Stimulated activated CD8-positive, alpha-beta memory T cell treated with anti-CD3 and anti-CD28 coated beads, Interleukin-4, amount 100 ng/mL, for 4 hours (primary cell): ENCODE data around the gene ZNF19.
"Not testable (repeated sequence)": the region's sequence is repeated elsewhere in the genome, so short reads cannot be mapped to it uniquely, and the experiment has no call there.

ENCODE experiments used
- DNase-seq, 2 donors: peaks; one replicate each; pipeline ENCODE4 v3.0.0-alpha.2; 2020; ENCODE audit warnings: low read depth in 2 of 2, low spot score in 1 of 2

ZNF19 gene

DNA sequence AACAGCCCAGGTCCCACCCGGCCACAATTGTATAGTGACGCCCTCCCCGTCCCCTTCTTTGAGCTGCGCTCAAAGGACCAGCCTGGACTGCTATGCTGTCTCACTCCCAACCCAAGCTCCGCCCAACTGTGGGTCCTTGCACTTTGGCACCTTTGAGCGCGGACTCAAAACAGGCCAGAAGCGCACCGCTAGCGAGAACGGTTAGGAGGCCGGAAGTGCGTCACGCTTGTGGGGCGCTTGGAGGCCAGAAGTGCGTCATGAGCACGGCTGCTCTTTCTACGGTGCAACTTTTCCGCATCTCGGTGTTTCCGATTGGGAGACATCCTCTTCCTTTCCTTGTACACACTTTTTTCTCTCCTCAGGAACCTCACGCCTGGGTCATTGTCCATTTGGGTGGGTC is at the start of gene ZNF19:
ZNF19 (minus strand) TSS at position 203 of the 400 bp plus-strand sequence. CDS start 7,210 bp downstream, outside the sequence.
- DNase-seq, result no peak

DNA sequence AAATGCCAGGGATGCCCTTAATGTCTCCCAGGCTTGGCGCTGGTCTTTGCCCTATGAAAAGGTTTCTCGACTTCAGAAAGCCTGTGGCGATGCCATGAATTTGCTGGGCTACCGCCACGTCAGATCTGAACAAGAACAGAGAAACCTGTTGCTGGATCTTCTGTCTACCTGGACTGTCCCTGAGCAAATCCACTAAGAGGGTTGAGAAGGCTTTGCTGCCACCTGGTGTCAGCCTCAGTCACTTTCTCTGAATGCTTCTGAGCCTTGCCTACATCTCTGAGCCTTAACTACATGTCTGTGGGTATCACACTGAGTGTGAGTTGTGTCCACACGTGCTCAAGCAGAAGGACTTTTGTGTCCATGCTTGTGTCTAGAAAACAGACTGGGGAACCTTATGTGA is 48.5 kb upstream of the ZNF19 start:
- no peak for DNase-seq

- no peak for DNase-seq
These were observed 47.8 kb upstream of the ZNF19 start for GRCh38 chr16:71536752-71537499.

GRCh38 chr16:71532366-71532765 is 43.2 kb upstream of the ZNF19 start:
- no peak for DNase-seq

DNA sequence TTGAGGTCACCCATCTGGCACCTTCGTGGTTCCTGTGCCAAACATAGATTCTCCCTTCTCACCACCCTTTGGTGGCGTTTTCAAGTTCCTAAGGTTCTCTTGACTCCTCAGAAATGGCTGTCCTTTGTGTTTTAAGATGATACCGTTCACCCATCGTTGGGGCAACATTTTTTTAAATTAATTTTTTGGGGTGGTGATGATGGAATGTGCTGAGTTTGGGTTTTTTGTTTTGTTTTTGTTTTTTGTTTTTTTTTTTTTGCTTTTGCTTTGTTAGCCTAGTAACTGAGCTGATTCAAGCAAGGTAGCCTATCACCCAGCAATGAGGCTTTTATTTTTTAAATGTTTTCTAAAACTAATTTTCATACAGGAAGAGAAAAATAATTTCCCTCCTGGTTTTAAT is 39.7 kb upstream of the ZNF19 start:
- no peak for DNase-seq

DNA sequence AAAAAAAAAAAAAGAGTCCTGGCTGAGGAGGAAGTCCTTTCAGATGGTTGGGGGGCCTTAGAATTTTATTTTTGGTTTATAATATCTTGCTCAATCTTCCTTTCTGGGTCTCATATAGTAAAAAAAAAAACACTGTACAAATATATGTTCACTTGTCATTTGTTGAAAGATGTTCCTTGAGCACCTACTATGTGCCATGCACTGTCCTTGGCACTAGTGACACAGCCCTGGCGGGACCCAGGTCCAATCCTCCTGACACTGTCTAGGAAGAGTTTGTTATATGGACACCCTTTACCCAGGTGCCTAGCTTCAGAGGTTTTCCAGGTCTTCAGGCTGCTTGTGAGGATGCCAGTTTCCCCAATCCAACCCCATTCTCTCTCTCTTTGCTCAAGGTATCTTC is 39.1 kb upstream of the ZNF19 start:
- DNase-seq, result no peak

DNA sequence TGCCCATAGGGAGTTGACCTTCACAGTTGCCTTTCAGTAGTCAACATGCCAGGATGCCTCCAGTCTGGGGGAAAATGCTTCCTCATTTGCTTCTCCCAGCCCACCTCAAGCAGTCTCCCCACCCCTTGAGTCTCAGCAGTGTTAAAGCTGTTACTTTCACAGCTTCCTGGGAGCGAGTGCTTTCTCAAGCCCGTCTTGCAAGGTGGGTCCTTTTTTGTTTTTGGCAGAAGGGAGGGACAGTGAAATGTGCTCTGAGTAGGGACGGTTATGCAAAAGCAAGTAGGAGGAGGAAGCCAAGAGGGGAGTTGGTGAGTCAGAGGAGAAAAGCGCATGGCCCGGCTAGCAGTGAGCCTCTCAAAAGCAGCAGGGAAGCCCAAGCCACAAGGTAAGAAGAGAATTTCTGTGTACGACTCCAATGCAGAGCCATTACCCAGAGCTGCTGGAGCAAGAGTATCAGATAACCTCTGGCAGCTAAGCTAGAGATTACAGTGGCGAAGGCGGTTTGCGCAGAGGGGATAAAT is 37.0 kb upstream of the ZNF19 start, which contains the start of gene CHST4:
CHST4 (plus strand) TSS at position 316 of the 521 bp plus-strand sequence. CDS start 10,252 bp downstream, outside the sequence.
- no peak for DNase-seq

GRCh38 chr16:71524566-71525553 is 35.7 kb upstream of the ZNF19 start:
- DNase-seq, result no peak

- no peak for DNase-seq
These were observed 31.4 kb upstream of the ZNF19 start for GRCh38 chr16:71520550-71520949.

GRCh38 chr16:71515026-71515425 is 25.9 kb upstream of the ZNF19 start:
- DNase-seq, result no peak

GRCh38 chr16:71514476-71514875 is 25.4 kb upstream of the ZNF19 start:
- no peak for DNase-seq

GRCh38 chr16:71513302-71513701 is 24.2 kb upstream of the ZNF19 start:
- DNase-seq, result no peak

DNA sequence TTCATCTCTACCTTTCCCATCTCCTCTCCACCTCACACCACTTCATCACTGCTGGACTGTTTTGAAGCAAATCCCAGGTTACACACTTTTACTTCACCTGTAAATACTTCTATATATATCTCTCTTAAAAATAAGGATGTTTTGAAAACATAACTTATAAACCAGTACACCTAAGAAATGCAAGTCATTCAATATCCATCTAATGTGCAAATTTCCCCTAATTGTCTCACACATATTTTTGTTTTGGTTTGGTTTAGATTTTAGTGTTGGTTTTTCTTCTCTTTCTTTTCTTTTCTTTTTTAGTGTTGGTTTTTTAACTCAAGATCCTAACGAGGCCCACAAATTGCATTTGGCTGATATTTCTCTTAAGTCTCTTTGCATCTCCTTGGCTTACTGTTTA is 17.9 kb upstream of the ZNF19 start:
- DNase-seq, result no peak

DNA sequence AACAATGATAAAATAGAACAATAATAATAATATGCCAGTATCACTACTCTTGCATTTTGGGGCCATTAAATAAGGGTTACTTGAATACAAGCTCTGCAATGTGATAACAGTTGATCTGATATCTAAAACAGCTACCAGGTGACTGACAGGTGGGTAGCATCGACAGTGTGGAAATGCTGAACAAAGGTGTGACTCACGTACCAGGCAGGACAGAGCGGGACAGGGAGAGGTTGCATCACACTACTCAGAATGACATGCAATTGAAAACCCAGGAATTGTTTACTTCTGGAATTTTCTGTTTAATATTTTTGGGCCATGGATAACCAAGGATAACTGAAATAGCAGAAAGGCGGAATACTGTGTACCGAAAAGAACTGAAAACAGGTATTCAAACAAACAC is 15.8 kb upstream of the ZNF19 start:
- DNase-seq, result no peak

DNA sequence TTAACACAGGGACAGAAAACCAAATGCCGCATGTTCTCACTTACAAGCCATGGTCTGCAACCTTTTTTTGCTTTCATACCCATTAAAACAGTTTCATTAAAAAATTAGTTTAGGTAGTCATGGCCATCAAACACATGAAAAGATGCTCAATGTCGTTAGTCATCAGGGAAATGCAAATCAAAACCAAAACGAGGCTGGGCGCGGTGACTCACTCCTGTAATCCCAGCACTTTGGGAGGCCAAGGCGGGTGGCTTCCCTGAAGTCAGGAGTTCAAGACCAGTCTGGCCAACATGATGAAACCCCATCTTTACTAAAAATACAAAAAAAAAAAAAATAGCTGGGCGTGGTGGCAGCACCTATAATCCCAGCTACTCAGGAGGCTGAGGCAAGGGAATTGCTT is 14.9 kb upstream of the ZNF19 start:
- not testable (repeated sequence) for DNase-seq

DNA sequence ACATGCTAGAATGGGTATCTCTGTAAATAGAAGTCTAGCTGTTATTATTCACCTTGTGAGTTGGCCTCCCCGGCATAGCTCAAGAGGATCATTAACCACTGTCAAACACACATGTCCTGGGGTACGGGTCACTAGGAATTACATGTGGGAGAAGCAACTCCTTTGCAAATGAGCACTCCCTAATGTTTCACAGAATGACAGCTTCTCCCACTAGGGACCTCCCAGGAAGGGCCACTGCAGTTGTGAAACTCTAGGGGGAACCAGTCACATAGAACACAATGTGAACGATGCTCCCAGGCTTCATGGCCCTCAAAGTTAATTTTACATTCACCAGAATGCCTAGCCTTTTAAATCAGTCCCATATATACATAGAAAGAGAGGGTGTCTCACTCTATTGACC is 12.4 kb upstream of the ZNF19 start:
- no peak for DNase-seq

- DNase-seq, result no peak
These were observed 11.8 kb upstream of the ZNF19 start for GRCh38 chr16:71500964-71501363.

DNA sequence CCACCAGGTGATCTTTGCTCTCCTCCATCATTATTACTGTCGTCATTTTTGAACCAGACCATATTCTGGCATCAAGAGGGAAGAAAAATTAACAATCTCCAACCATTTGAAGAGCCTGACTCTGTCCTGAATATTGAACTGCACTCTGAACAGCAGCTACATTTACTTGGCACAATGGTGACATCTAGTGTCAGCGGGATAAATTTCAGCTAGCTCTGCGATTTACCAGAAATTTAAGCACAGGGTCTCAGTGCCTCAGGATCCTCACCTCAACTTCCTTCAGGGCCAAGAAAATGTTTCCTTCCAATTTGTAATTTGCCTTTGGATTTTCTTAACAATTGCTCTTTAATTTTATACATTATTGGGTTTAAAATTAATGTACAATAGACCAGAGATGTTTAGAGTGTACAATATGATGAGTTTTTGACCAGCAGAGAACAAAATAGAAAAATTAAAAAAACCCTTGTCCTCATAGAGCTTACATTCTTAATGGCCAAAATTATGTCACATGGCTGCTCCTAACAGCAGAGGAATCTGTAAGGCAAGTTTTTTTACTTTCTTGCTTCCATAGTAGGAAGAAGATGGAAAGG is 10.7 kb upstream of the ZNF19 start:
- peak in 1 of 2 donors; percentile 3 for DNase-seq

DNA sequence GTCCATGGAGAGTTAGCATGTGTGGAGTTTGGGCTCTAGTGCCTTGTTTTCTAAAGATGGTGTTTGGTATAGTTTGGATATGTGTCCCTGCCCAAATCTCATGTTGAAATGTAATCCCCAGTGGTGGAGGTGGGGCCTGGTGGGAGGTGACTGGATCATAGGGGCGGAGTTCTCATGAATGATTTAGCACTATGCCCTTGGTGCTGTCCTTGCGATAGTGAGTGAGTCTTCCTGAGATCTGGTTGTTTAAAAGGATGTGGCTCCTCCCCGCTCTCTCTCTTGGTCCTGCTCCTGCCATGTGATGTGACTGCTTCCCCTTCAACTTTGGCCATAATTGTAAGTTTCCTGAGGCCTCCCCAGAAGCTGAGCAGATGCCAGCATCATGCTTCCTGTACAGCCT is 8.9 kb upstream of the ZNF19 start:
- no peak for DNase-seq

GRCh38 chr16:71493213-71493612 is 4.1 kb upstream of the ZNF19 start:
- no peak for DNase-seq

- no peak for DNase-seq
These were observed 3.7 kb upstream of the ZNF19 start for GRCh38 chr16:71492786-71493185.
